K562 (cell line): Measurements from ENCODE around the gene MLN. TPM values are rescaled to one million over a fixed set of nuclear protein-coding genes. Genes with fewer than 3 reads are reported as not detected.

Experiments
- ATAC-seq: fragments of 200-7000 bp; cut with Tn5 transposase; 3 replicates; pipeline ENCODE4 v1.9.1; 2020; ENCODE audit warnings: moderate library complexity
- BruUV-seq: library from RNA; stranded (reverse); fragments of 400-500 nt; replicated peaks from 2 replicates; lab custom pipeline; 2021; lab: Mats Ljungman, UMichigan
- CTCF ChIA-PET: fragments of 300-600 bp; formaldehyde crosslinking; extraction: SDS; loops from one replicate; lab custom pipeline; 2021; ENCODE audit warnings: low intra/inter-chr PET ratio; lab: Yijun Ruan, JAX
- POLR2A ChIA-PET: fragments of 300-600, 350-650 bp; sonication (Branson Sonifier 250); formaldehyde crosslinking; extraction: SDS; loops from one replicate; lab custom pipeline; 2021; ENCODE audit warnings: antibody characterized with exemption, inconsistent platforms; lab: Yijun Ruan, JAX
- DNase-seq, 4 experiments: peaks; one replicate each; pipeline versions ENCODE4 v3.0.0 to v3.0.0-alpha.2; 2011 to 2018; ENCODE audit warnings: low spot score in 3 of 4, mixed read lengths in 3 of 4; ENCODE audit errors: extremely low read depth in 1 of 4
- FAIRE-seq: peaks from 2 replicates; lab custom pipeline; 2011; peaks lifted over from hg19 to GRCh38; lab: Jason Lieb, UNC
- H2AFZ ChIP-seq: 2 replicates; pipeline ENCODE4 v1.6.0; 2011; ENCODE audit warnings: low read depth, low read length, control low read depth, inconsistent platforms
- H3K27ac ChIP-seq: fragments of 200-600 bp; 3 replicates; pipeline ENCODE4 v1.8.0; 2011; ENCODE audit warnings: low read depth, mild to moderate bottlenecking, control low read depth, inconsistent platforms, low read length, moderate library complexity, mixed read lengths; ENCODE audit errors: extremely low read depth
- H3K27me3 ChIP-seq, 2 experiments: fragments of 300-600 bp in 1 of 2; 2 replicates in 1 of 2; 3 replicates in 1 of 2; pipeline versions ENCODE4 v1.6.0 to v1.8.0; 2011; ENCODE audit warnings: inconsistent platforms in 2 of 2, low read length in 2 of 2, mild to moderate bottlenecking in 1 of 2, mixed read lengths in 1 of 2, moderate library complexity in 1 of 2; ENCODE audit not compliant: control insufficient read depth in 2 of 2, insufficient read depth in 2 of 2
- H3K36me3 ChIP-seq: fragments of 300-600 bp; 3 replicates; pipeline ENCODE4 v1.8.0; 2011; ENCODE audit warnings: mild to moderate bottlenecking, low read length, inconsistent platforms; ENCODE audit not compliant: control insufficient read depth, insufficient read depth
- H3K4me1 ChIP-seq, 2 experiments: fragments of 200-600 bp in 1 of 2; replicated peaks in 1 of 2; 2 replicates in 1 of 2; 3 replicates in 1 of 2; pipeline versions ENCODE4 v1.5.1 to v1.8.0; 2011; ENCODE audit warnings: inconsistent platforms in 2 of 2, low read length in 2 of 2, mild to moderate bottlenecking in 1 of 2, mixed read lengths in 1 of 2, moderate library complexity in 1 of 2; ENCODE audit not compliant: control insufficient read depth in 2 of 2, insufficient read depth in 2 of 2
- H3K4me2 ChIP-seq: 2 replicates; pipeline ENCODE4 v1.6.1; 2011; ENCODE audit warnings: low read length, control low read depth, inconsistent platforms, mixed read lengths; ENCODE audit not compliant: insufficient read depth
- H3K4me3 ChIP-seq: fragments of 200-600 bp; sonication (generic), shearing (Covaris generic); 2 replicates; pipeline ENCODE4 v1.5.1; 2016; ENCODE audit warnings: control low read depth, inconsistent platforms
- H3K79me2 ChIP-seq: fragments of 200-600 bp; 3 replicates; pipeline ENCODE4 v1.8.0; 2011; ENCODE audit warnings: low read length, inconsistent platforms; ENCODE audit not compliant: control insufficient read depth, insufficient read depth
- H3K9ac ChIP-seq, 2 experiments: 2 replicates each; pipeline versions ENCODE4 v1.6.0 to v1.6.1; 2011; ENCODE audit warnings: low read depth in 2 of 2, low read length in 2 of 2, control low read depth in 1 of 2, inconsistent platforms in 1 of 2, mild to moderate bottlenecking in 1 of 2, mixed read lengths in 1 of 2; ENCODE audit not compliant: insufficient read depth in 1 of 2
- H3K9me1 ChIP-seq: one replicate; pipeline ENCODE4 v1.6.0; 2011; ENCODE audit warnings: inconsistent platforms, mild to moderate bottlenecking, low read length, moderate library complexity; ENCODE audit not compliant: control insufficient read depth, insufficient read depth
- H3K9me3 ChIP-seq: replicated peaks from 2 replicates; pipeline ENCODE4 v1.5.1; 2011; ENCODE audit warnings: low read depth, low read length, inconsistent platforms; ENCODE audit not compliant: control insufficient read depth, insufficient read depth
- H4K20me1 ChIP-seq: replicated peaks from 2 replicates; pipeline ENCODE4 v1.6.1; 2011; ENCODE audit warnings: low read length, inconsistent platforms, mixed read lengths; ENCODE audit not compliant: control insufficient read depth, insufficient read depth
- LEF1 ChIP-seq: fragments of 450-650 bp; IDR thresholded peaks from 2 replicates; pipeline ENCODE4 v1.6.1; 2016; ENCODE audit warnings: mild to moderate bottlenecking
- SUPT5H ChIP-seq: fragments of 450-650 bp; IDR thresholded peaks from 2 replicates; pipeline ENCODE4 v1.6.1; 2016
- TBP ChIP-seq: optimal IDR thresholded peaks from 2 replicates; pipeline ENCODE3; 2011; ENCODE audit warnings: low read depth, low read length, improper control_type of control experiment
- ZFP36 ChIP-seq: fragments of 150-350 bp; IDR thresholded peaks from 2 replicates; pipeline ENCODE4 v1.6.1; 2018; ENCODE audit warnings: low read length, low read depth; ENCODE audit not compliant: partially characterized antibody
- WGBS: fragments of 100-300 bp; shearing (Covaris generic); methylation state at CpG from one replicate; pipeline ENCODE4 v1.1.6; 2016; ENCODE audit warnings: low coverage, mixed read lengths; ENCODE audit not compliant: insufficient coverage; ENCODE audit errors: missing lambda C conversion rate; 5-methylcytosine and 5-hydroxymethylcytosine counted together
- in situ Hi-C: fragments of 300-500 bp; cut with MboI; formaldehyde crosslinking; loops from 4 replicates; pipeline ENCODE4 v1.15.0; 2018; ENCODE audit warnings: inconsistent platforms, mixed read lengths
- intact Hi-C: fragments of 100-400 bp; cut with micrococcal nuclease; formaldehyde crosslinking; loops from 2 replicates; pipeline ENCODE4 v1.14.2; 2022
- polyA plus RNA-seq, 8 experiments: library from polyadenylated mRNA; depleted of rRNA in 4 of 8; stranded (reverse) in 5 of 8; unstranded in 3 of 8; fragments of >200 nt; fragmentation: Nextera tagmentation in 2 of 8; fragmentation: Illumina TruSeq in 1 of 8; extraction: Ambion mirVana in 2 of 8; extraction: Trizol in 1 of 8; gene quantifications; 2 replicates each; pipeline versions ENCODE4 v1.2.1 to v1.2.3, GENCODE V29; 2011 to 2014; ENCODE audit warnings: inconsistent platforms in 1 of 8, missing spikeins in 1 of 8
- total RNA-seq, 7 experiments: library from RNA; depleted of rRNA in 6 of 7; stranded (reverse); fragments of >200 nt in 6 of 7; fragmentation: Illumina TruSeq in 2 of 7; extraction: Trizol in 2 of 7; gene quantifications; 2 replicates each; pipeline versions ENCODE4 v1.2.1 to v1.2.3, GENCODE V29; 2011 to 2021; ENCODE audit warnings: low replicate concordance in 1 of 7
- TF ChIP-seq, protein P1 (sequence below): sonication (generic); formaldehyde crosslinking; IDR thresholded peaks from 2 replicates; pipeline ENCODE4 v1.8.0; 2022; ENCODE audit warnings: missing genetic modification reagents, mild to moderate bottlenecking, moderate library complexity, borderline replicate concordance

The MLN gene
- total and polyA plus RNA-seq, 9 of the 15 experiments (the other 6 are each of a cell fraction or from before 2014, with no cell fraction given): not detected

DNA sequence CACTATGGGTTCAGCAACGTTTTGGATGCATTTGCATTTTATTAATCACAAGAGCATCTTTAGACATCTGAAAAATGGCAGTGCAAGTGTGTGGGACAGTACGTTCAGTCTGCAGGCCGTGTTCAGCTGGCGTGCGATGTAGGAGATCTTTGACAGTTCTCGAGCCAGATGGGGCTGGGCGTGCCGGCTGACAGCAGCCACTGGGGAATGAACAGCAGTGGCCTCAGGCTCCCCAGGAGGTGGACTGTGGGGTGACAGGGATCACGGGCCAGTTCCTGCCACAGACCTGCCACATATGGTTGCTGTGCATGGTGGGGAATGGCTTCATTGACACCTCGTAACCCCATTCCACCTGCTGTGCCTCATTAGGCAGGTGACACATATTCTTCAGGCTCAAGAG, 16.4 kb upstream of the MLN start:
- 5% methylated on average over 10 of the region's 10 CpGs for WGBS
- Histone ChIP-seq H3K27me3 (peaks cover 18 to 77% of the 10 kb centered on the region in 2 experiments), H3K36me3 (no peaks in the 10 kb centered on the region), H3K27ac (no peak overlapping the region), H3K9me3 (no peaks in the 10 kb centered on the region), H2AFZ (no peak overlapping the region), H3K79me2 (no peaks in the 10 kb centered on the region), H3K4me2 (no peak overlapping the region), H3K9ac (peak overlapping the region in 1 of 2 experiments; percentile 50; a peak in 1 of 4 replicates), H3K4me1 (peaks cover 0 to 9% of the 10 kb centered on the region in 2 experiments; a peak in 2 of 5 replicates), H3K9me1 (no peaks in the 10 kb centered on the region), H4K20me1 (no peaks in the 10 kb centered on the region), H3K4me3 (no peak overlapping the region)
- BruUV-seq: no TSS peak
- TF ChIP-seq LEF1 (no peak), TBP (peak; percentile 19)
- TF ChIP-seq, protein P1, sequence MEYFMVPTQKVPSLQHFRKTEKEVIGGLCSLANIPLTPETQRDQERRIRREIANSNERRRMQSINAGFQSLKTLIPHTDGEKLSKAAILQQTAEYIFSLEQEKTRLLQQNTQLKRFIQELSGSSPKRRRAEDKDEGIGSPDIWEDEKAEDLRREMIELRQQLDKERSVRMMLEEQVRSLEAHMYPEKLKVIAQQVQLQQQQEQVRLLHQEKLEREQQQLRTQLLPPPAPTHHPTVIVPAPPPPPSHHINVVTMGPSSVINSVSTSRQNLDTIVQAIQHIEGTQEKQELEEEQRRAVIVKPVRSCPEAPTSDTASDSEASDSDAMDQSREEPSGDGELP (CRISPR knock-in tag): peak; percentile 28; the same call in 1 of the 2 replicates
- FAIRE-seq (no peak), DNase-seq (peak in 2 of 4 experiments; percentile 31 to 34), ATAC-seq (0 out of 3 replicates have a peak, but pooled peaks have one; percentile 8)
- ChIA-PET CTCF (no interaction called here), POLR2A (interaction anchor here (0.6 to 1.6 kb wide), 4 partner anchors 9 to 217 kb away, joined by 3 to 7 read pairs (median 4); no protein-coding TSS in a partner anchor)
- in situ Hi-C loops: no loop called here
- intact Hi-C loops: no loop called here

- FAIRE-seq (no peak), ATAC-seq (no peak), DNase-seq (no peak)
- Histone ChIP-seq H3K27me3 (peaks cover 27 to 79% of the 10 kb centered on the region in 2 experiments), H3K9me3 (no peaks in the 10 kb centered on the region), H3K9ac (no peak overlapping the region), H3K4me1 (peaks cover 0 to 3% of the 10 kb centered on the region in 2 experiments; a peak in 2 of 5 replicates), H2AFZ (no peak overlapping the region), H3K36me3 (no peaks in the 10 kb centered on the region), H3K4me2 (no peak overlapping the region), H3K4me3 (no peak overlapping the region), H3K9me1 (no peaks in the 10 kb centered on the region), H3K79me2 (no peaks in the 10 kb centered on the region), H4K20me1 (no peaks in the 10 kb centered on the region; the same call in 1 of the 2 replicates), H3K27ac (no peak overlapping the region)
- BruUV-seq: no TSS peak
- 8% methylated on average over 4 of the region's 4 CpGs for WGBS
- ChIA-PET POLR2A (interaction anchor here (0.6 kb wide), 1 partner anchor 20 kb away, joined by 3 read pairs; no protein-coding TSS in a partner anchor), CTCF (no interaction called here)
- in situ Hi-C loops (no loop called here), intact Hi-C loops (no loop called here)
- TF ChIP-seq ZFP36 (peak; percentile 90), SUPT5H (no peak)
Observed at GRCh38 chr6:33819021-33819420, 15.2 kb upstream of the MLN start.
